Body of pancreas (tissue), 4 donors: ENCODE results near the gene CCL25. TPM values are rescaled to one million over a fixed set of nuclear protein-coding genes. Genes with fewer than 3 reads are reported as not detected.

Experiments
- ATAC-seq: fragments of 150-250 bp; one replicate; pipeline ENCODE4 v1.9.1; 2016
- DNase-seq, 4 donors: peaks; one replicate each; pipeline ENCODE4 v3.0.0-alpha.2; 2019
- H3K27ac ChIP-seq, 4 donors: fragments of 200-600 bp; sonication (generic); 1 replicate in 3 of 4; 2 replicates in 1 of 4; pipeline versions ENCODE4 v1.5.1 to v1.6.1; 2016 to 2019; ENCODE audit warnings: mild to moderate bottlenecking in 1 of 4, mixed read lengths in 1 of 4, moderate library complexity in 1 of 4
- H3K27me3 ChIP-seq, 2 donors: fragments of 200-600 bp; sonication (generic); one replicate each; pipeline ENCODE4 v1.6.0; 2016; ENCODE audit warnings: mild to moderate bottlenecking in 1 of 2
- H3K36me3 ChIP-seq, 2 donors: fragments of 200-600 bp; sonication (generic); replicated peaks in 1 of 2; 2 replicates each; pipeline ENCODE4 v1.5.1; 2016; ENCODE audit warnings: low read depth in 2 of 2; ENCODE audit not compliant: insufficient read depth in 1 of 2
- H3K4me1 ChIP-seq: fragments of 200-600 bp; sonication (generic); one replicate; pipeline ENCODE4 v1.6.0; 2016
- H3K4me3 ChIP-seq, 2 donors: fragments of 200-600 bp; sonication (generic); 1 replicate in 1 of 2; 2 replicates in 1 of 2; pipeline ENCODE4 v1.5.1; 2016 to 2019
- H3K9me3 ChIP-seq, 3 donors: fragments of 200-600 bp; sonication (generic); 1 replicate in 2 of 3; 2 replicates in 1 of 3; pipeline ENCODE4 v1.5.1; 2016
- POLR2A ChIP-seq, 3 donors: fragments of 450-650 bp; IDR thresholded peaks; one replicate each; pipeline ENCODE4 v1.6.1; 2016; ENCODE audit warnings: antibody characterized with exemption in 3 of 3, mild to moderate bottlenecking in 2 of 3
- WGBS, 2 donors: methylation state at CpG; one replicate each; pipeline ENCODE4 v1.1.5; 2017; 5-methylcytosine and 5-hydroxymethylcytosine counted together
- intact Hi-C: fragments of 100-400 bp; cut with DNase I; formaldehyde crosslinking; loops from one replicate; pipeline ENCODE4 v1.15.1; 2023
- total RNA-seq, 2 donors: library from RNA; depleted of rRNA; stranded (reverse); fragments of >200 nt; gene quantifications; one replicate each; pipeline ENCODE4 v1.1.0, GENCODE V29; 2016
- TF ChIP-seq, protein P1 (sequence below), 7 experiments: fragments of 450-650 bp in 4 of 7; fragments of 200-600 bp in 3 of 7; sonication (generic) in 3 of 7; IDR thresholded peaks; one replicate each; pipeline ENCODE4 v1.5.1; 2016 to 2019; ENCODE audit warnings: antibody characterized with exemption in 7 of 7

Gene CCL25
- total RNA-seq, 2 donors from 2014 or later, result not detected

- H3K9me3 ChIP-seq, result peaks cover 0 to 22% (median 0%) of the 10 kb centered on the region in 3 donors
- no peaks in the 10 kb centered on the region for H3K4me1 ChIP-seq
- H3K36me3 ChIP-seq, result no peaks in the 10 kb centered on the region
- TF ChIP-seq, protein P1, sequence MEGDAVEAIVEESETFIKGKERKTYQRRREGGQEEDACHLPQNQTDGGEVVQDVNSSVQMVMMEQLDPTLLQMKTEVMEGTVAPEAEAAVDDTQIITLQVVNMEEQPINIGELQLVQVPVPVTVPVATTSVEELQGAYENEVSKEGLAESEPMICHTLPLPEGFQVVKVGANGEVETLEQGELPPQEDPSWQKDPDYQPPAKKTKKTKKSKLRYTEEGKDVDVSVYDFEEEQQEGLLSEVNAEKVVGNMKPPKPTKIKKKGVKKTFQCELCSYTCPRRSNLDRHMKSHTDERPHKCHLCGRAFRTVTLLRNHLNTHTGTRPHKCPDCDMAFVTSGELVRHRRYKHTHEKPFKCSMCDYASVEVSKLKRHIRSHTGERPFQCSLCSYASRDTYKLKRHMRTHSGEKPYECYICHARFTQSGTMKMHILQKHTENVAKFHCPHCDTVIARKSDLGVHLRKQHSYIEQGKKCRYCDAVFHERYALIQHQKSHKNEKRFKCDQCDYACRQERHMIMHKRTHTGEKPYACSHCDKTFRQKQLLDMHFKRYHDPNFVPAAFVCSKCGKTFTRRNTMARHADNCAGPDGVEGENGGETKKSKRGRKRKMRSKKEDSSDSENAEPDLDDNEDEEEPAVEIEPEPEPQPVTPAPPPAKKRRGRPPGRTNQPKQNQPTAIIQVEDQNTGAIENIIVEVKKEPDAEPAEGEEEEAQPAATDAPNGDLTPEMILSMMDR (IDR thresholded peaks at IDR 0.05), result no peak
- no peak for TF ChIP-seq POLR2A (IDR thresholded peaks at IDR 0.05)
- no peak overlapping the region for H3K27ac ChIP-seq
- no peak overlapping the region for H3K4me3 ChIP-seq
- intact Hi-C loops, result no loop called here
- 63 to 91% methylated on average over 1 to 2 of the region's 2 CpGs for WGBS, 2 donors
- H3K27me3 ChIP-seq, result no peaks in the 10 kb centered on the region
- DNase-seq (no peak), ATAC-seq (no peak)
These were observed 42.9 kb downstream of the CCL25 start for GRCh38 chr19:8095354-8095886.

- H3K4me3 ChIP-seq, result no peak overlapping the region
- intact Hi-C loops, result no loop called here
- no peak for DNase-seq
- no peak for ATAC-seq
- 83 to 94% methylated on average over 2 to 3 of the region's 3 CpGs for WGBS, 2 donors
- H3K27me3 ChIP-seq, result no peaks in the 10 kb centered on the region
- TF ChIP-seq, protein P1 (IDR thresholded peaks at IDR 0.05), result no peak
- no peak for TF ChIP-seq POLR2A (IDR thresholded peaks at IDR 0.05)
- H3K27ac ChIP-seq, result no peak overlapping the region
- peaks cover 0 to 22% (median 0%) of the 10 kb centered on the region in 3 donors for H3K9me3 ChIP-seq
- no peaks in the 10 kb centered on the region for H3K4me1 ChIP-seq
- H3K36me3 ChIP-seq, result no peaks in the 10 kb centered on the region
These were observed 43.5 kb downstream of the CCL25 start for GRCh38 chr19:8096071-8096470.

- WGBS, 2 donors, result 86 to 93% methylated on average over 3 to 10 of the region's 10 CpGs
- H3K27me3 ChIP-seq, result no peaks in the 10 kb centered on the region
- no peak for TF ChIP-seq POLR2A (IDR thresholded peaks at IDR 0.05)
- TF ChIP-seq, protein P1 (IDR thresholded peaks at IDR 0.05), result no peak
- no peaks in the 10 kb centered on the region for H3K36me3 ChIP-seq
- intact Hi-C loops, result no loop called here
- no peak overlapping the region for H3K4me3 ChIP-seq
- no peak for DNase-seq
- ATAC-seq, result no peak
- no peaks in the 10 kb centered on the region for H3K4me1 ChIP-seq
- peaks cover 0 to 22% (median 0%) of the 10 kb centered on the region in 3 donors for H3K9me3 ChIP-seq
- no peak overlapping the region for H3K27ac ChIP-seq
These were observed 44.6 kb downstream of the CCL25 start for GRCh38 chr19:8097198-8097597.

DNA sequence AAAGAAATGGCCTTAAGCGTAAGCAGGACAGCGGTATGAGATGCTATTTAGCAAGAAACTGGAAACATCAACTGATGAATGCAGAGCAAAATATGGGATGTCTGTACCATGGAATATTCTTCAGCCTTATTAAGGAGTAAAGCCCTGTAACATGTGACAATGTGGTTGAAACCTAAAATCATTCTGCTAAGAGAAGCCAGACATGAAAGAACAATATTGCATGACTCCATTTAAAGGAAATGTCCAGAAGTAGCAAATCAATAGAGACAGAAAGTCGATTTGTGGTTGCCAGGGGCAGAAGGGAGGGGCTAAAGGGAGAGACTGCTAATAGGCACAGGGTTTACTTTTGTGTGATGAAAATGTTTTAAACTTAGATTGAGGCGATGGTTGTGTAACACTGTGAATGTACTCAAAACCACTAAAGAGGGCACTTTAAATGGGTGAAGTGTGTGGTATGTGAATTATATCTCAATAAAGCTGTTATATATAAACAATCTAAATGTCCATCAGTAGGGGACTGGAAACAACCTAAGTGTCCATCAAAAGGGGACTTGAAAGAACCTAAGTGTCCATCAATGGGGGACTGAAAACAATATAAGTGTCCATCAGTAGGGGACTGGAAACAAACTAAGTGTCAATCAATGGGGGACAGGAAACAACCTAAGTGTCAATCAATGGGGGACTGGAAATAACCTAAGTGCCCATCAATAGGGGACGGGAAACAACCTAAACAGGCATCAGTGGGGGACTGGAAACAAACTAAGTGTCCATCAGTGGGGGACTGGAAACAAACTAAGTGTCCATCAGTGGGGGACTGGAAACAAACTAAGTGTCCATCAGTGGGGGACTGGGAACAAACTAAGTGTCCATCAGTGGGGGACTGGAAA is 45.4 kb downstream of the CCL25 start:
- ATAC-seq (no peak), DNase-seq (no peak)
- TF ChIP-seq, protein P1 (IDR thresholded peaks at IDR 0.05), result no peak
- no peak for TF ChIP-seq POLR2A (IDR thresholded peaks at IDR 0.05)
- intact Hi-C loops, result no loop called here
- Histone ChIP-seq H3K27me3 (no peaks in the 10 kb centered on the region), H3K4me1 (no peaks in the 10 kb centered on the region), H3K27ac (no peak overlapping the region), H3K9me3 (peaks cover 0 to 22% (median 0%) of the 10 kb centered on the region in 3 donors), H3K4me3 (no peak overlapping the region), H3K36me3 (no peaks in the 10 kb centered on the region)
- WGBS, 2 donors, result 67 to 72% methylated on average over 5 of the region's 5 CpGs
